Stimulated activated CD8-positive, alpha-beta memory T cell treated with anti-CD3 and anti-CD28 coated beads, Interleukin-15, amount 100 ng/mL, for 1 hour (primary cell): ENCODE data around the gene VWCE.

Experiments
- DNase-seq: peaks from one replicate; pipeline ENCODE4 v3.0.0-alpha.2; 2020; ENCODE audit warnings: low read depth

Gene VWCE

GRCh38 chr11:61281581-61282250 lies 13.4 kb downstream of the VWCE start:
- DNase-seq: no peak

GRCh38 chr11:61280883-61281580 lies 14.1 kb downstream of the VWCE start:
- DNase-seq: no peak

- no peak for DNase-seq
Measured at GRCh38 chr11:61279934-61280659, 15.0 kb downstream of the VWCE start.

- no peak for DNase-seq
Measured at GRCh38 chr11:61278001-61278470, 17.1 kb downstream of the VWCE start.

- no peak for DNase-seq
Measured at GRCh38 chr11:61277186-61278000, 17.7 kb downstream of the VWCE start.

- DNase-seq: no peak
Measured at GRCh38 chr11:61275191-61275590, 19.9 kb downstream of the VWCE start.

- no peak for DNase-seq
Measured at GRCh38 chr11:61274084-61274483, 21.0 kb downstream of the VWCE start.

GRCh38 chr11:61273178-61274078 lies 21.7 kb downstream of the VWCE start:
- DNase-seq: no peak

GRCh38 chr11:61272731-61273130 lies 22.4 kb downstream of the VWCE start:
- no peak for DNase-seq

GRCh38 chr11:61270354-61271076 lies 24.6 kb downstream of the VWCE start:
- no peak for DNase-seq

GRCh38 chr11:61268588-61269250 lies 26.4 kb downstream of the VWCE start:
- no peak for DNase-seq

GRCh38 chr11:61267437-61267841 lies 27.7 kb downstream of the VWCE start:
- DNase-seq: no peak

GRCh38 chr11:61266602-61267001 lies 28.5 kb downstream of the VWCE start:
- no peak for DNase-seq

- DNase-seq: no peak
Measured at GRCh38 chr11:61265357-61265756, 29.8 kb downstream of the VWCE start.

- DNase-seq: no peak
Measured at GRCh38 chr11:61264795-61265194, 30.3 kb downstream of the VWCE start.

- no peak for DNase-seq
Measured at GRCh38 chr11:61264371-61264770, 30.7 kb downstream of the VWCE start.

GRCh38 chr11:61259363-61259762 lies 35.8 kb downstream of the VWCE start:
- no peak for DNase-seq

- DNase-seq: no peak
Measured at GRCh38 chr11:61258546-61258945, 36.6 kb downstream of the VWCE start.

GRCh38 chr11:61256710-61257482 lies 38.2 kb downstream of the VWCE start:
- DNase-seq: no peak
